Ovary (tissue), 3 donors: Measurements from ENCODE around the gene AK9.
"Not testable (repeated sequence)": the region's sequence is repeated elsewhere in the genome, so short reads cannot be mapped to it uniquely, and the experiment has no call there.

ENCODE experiments used
- EP300 ChIP-seq: sonication (generic); formaldehyde crosslinking; IDR thresholded peaks from one replicate; pipeline ENCODE4 v1.6.1; 2017; ENCODE audit warnings: antibody characterized with exemption
- POLR2A ChIP-seq: fragments of 450-650 bp; IDR thresholded peaks from one replicate; pipeline ENCODE4 v1.6.1; 2017; ENCODE audit warnings: antibody characterized with exemption, mild to moderate bottlenecking, moderate library complexity
- TF ChIP-seq, protein P1 (sequence below), 3 donors: fragments of 450-650 bp in 2 of 3; fragments of 200-600 bp in 1 of 3; IDR thresholded peaks; one replicate each; pipeline versions ENCODE4 v1.5.1 to v1.8.0; 2016 to 2022; ENCODE audit warnings: antibody characterized with exemption in 3 of 3, mild to moderate bottlenecking in 1 of 3
- donor health status: DM: no; HTN: no; CAD: no.

GRCh38 chr6:109569901-109570300, 121.1 kb downstream of the AK9 start:
- not testable (repeated sequence) for TF ChIP-seq EP300, POLR2A
- TF ChIP-seq, protein P1, sequence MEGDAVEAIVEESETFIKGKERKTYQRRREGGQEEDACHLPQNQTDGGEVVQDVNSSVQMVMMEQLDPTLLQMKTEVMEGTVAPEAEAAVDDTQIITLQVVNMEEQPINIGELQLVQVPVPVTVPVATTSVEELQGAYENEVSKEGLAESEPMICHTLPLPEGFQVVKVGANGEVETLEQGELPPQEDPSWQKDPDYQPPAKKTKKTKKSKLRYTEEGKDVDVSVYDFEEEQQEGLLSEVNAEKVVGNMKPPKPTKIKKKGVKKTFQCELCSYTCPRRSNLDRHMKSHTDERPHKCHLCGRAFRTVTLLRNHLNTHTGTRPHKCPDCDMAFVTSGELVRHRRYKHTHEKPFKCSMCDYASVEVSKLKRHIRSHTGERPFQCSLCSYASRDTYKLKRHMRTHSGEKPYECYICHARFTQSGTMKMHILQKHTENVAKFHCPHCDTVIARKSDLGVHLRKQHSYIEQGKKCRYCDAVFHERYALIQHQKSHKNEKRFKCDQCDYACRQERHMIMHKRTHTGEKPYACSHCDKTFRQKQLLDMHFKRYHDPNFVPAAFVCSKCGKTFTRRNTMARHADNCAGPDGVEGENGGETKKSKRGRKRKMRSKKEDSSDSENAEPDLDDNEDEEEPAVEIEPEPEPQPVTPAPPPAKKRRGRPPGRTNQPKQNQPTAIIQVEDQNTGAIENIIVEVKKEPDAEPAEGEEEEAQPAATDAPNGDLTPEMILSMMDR (IDR thresholded peaks at IDR 0.05), result not testable (repeated sequence)
